ENCODE results near the gene SERTM1. TPM values are rescaled to one million over a fixed set of nuclear protein-coding genes. Genes with fewer than 3 reads are reported as not detected.

The SERTM1 gene
- total RNA-seq, 4 donors from 2014 or later, result 0.13 TPM; not detected in 3

GRCh38 chr13:36746051-36746450, 72.2 kb downstream of the SERTM1 start:
- Histone ChIP-seq H3K9me3 (no peaks in the 10 kb centered on the region), H3K27ac (no peak overlapping the region), H3K36me3 (no peaks in the 10 kb centered on the region), H3K4me3 (no peak overlapping the region), H3K4me1 (no peaks in the 10 kb centered on the region), H3K27me3 (no peaks in the 10 kb centered on the region)
- 95 to 100% methylated on average over 2 of the region's 2 CpGs for WGBS, 2 donors (ENCODE audit: low coverage in 1 of 2)
- no peak for TF ChIP-seq CTCF (IDR thresholded peaks at IDR 0.05)
- TF ChIP-seq POLR2AphosphoS5 (IDR thresholded peaks at IDR 0.05), result no peak
- no peak for TF ChIP-seq POLR2A (IDR thresholded peaks at IDR 0.05)
- no peak for TF ChIP-seq EP300 (IDR thresholded peaks at IDR 0.05)
- ATAC-seq, result no peak

Other genes with a start within 250 kb of the SERTM1 start
- gene CCNA1, start 241.5 kb upstream of the SERTM1 start, total RNA-seq, result 1 to 10 TPM in 1 of 4 donors, under 1 TPM in 1, not detected in 2; 0.49 to 2.2 TPM
- 1 to 10 TPM; 3.2 to 7.2 (median 3.8) TPM for gene RFXAP, start 145.2 kb downstream of the SERTM1 start, total RNA-seq
- gene SMAD9, start 246.2 kb downstream of the SERTM1 start, total RNA-seq, result 10 to 100 TPM; 47.3 to 93.7 (median 59.7) TPM

All from gastroesophageal sphincter (tissue), 4 donors.